HEK293T (cell line): ENCODE measurements around the gene LRRC8B.

Experiments
- ARNT ChIP-seq: fragments of 450-650 bp; IDR thresholded peaks from 2 replicates; pipeline ENCODE4 v1.6.1; 2017; ENCODE audit warnings: mild to moderate bottlenecking
- BHLHE40 ChIP-seq: fragments of 450-650 bp; IDR thresholded peaks from 2 replicates; pipeline ENCODE4 v1.6.1; 2016; ENCODE audit warnings: mild to moderate bottlenecking, moderate library complexity, borderline replicate concordance
- CTBP1 ChIP-seq: fragments of 450-650 bp; IDR thresholded peaks from 2 replicates; pipeline ENCODE4 v1.6.1; 2016; ENCODE audit warnings: borderline replicate concordance
- ELF4 ChIP-seq: fragments of 450-650 bp; IDR thresholded peaks from 2 replicates; pipeline ENCODE4 v1.6.1; 2017; ENCODE audit warnings: antibody characterized with exemption
- FOXA1 ChIP-seq: fragments of 450-650 bp; IDR thresholded peaks from 2 replicates; pipeline ENCODE4 v1.6.1; 2016; ENCODE audit warnings: mild to moderate bottlenecking
- FOXK2 ChIP-seq: fragments of 450-650 bp; IDR thresholded peaks from 2 replicates; pipeline ENCODE4 v1.6.1; 2016; ENCODE audit warnings: mild to moderate bottlenecking
- FOXM1 ChIP-seq: fragments of 450-650 bp; IDR thresholded peaks from 2 replicates; pipeline ENCODE4 v1.6.1; 2017; ENCODE audit warnings: mild to moderate bottlenecking, borderline replicate concordance
- HDGF ChIP-seq: fragments of 450-650 bp; IDR thresholded peaks from 2 replicates; pipeline ENCODE4 v1.6.1; 2017; ENCODE audit warnings: antibody characterized with exemption, borderline replicate concordance
- NFRKB ChIP-seq: fragments of 450-650 bp; IDR thresholded peaks from 2 replicates; pipeline ENCODE4 v1.6.1; 2016; ENCODE audit warnings: mild to moderate bottlenecking, moderate library complexity
- SP1 ChIP-seq: fragments of 450-650 bp; IDR thresholded peaks from 2 replicates; pipeline ENCODE4 v1.6.1; 2017
- SUZ12 ChIP-seq: fragments of 450-650 bp; IDR thresholded peaks from 2 replicates; pipeline ENCODE4 v1.6.1; 2016; ENCODE audit warnings: mild to moderate bottlenecking
- TARDBP ChIP-seq: fragments of 450-650 bp; IDR thresholded peaks from 2 replicates; pipeline ENCODE4 v1.6.1; 2016
- ZNF384 ChIP-seq: fragments of 450-650 bp; IDR thresholded peaks from 2 replicates; pipeline ENCODE4 v1.6.1; 2016
- TF ChIP-seq, protein P1 (sequence below): fragments of 450-650 bp; IDR thresholded peaks from 2 replicates; pipeline ENCODE4 v1.6.1; 2016

DNA sequence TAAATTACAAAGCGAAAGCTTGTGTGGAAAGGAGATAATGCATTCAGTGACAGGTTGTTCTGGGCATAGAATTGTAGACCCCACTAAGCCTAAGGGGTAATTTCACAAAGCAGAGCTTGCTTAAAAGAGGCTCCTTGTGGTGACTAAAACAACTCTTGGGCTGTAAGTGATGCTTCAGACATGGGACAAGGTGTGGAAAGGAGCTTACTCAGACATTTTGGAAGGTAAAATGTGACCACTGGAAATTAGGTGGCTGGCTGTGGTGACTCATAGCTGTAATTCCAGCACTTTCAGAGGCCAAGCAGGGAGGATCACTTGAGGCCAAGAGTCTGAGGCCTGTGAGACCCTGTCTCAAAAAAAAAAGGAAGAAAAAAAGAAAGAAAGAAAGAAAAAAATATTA is 57.2 kb downstream of the LRRC8B start:
- TF ChIP-seq TARDBP (no peak), ARNT (no peak), SP1 (no peak), NFRKB (no peak), FOXK2 (no peak), BHLHE40 (no peak), FOXM1 (no peak), CTBP1 (no peak), ZNF384 (no peak), FOXA1 (no peak), ELF4 (no peak), SUZ12 (no peak), HDGF (no peak)
- TF ChIP-seq, protein P1, sequence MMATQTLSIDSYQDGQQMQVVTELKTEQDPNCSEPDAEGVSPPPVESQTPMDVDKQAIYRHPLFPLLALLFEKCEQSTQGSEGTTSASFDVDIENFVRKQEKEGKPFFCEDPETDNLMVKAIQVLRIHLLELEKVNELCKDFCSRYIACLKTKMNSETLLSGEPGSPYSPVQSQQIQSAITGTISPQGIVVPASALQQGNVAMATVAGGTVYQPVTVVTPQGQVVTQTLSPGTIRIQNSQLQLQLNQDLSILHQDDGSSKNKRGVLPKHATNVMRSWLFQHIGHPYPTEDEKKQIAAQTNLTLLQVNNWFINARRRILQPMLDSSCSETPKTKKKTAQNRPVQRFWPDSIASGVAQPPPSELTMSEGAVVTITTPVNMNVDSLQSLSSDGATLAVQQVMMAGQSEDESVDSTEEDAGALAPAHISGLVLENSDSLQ: no peak
